K562 (cell line): Measurements from ENCODE around the gene CCNB1. TPM values are rescaled to one million over a fixed set of nuclear protein-coding genes. Genes with fewer than 3 reads are reported as not detected.

Experiments
- ARHGAP35 ChIP-seq: fragments of 450-650 bp; IDR thresholded peaks from 2 replicates; pipeline ENCODE4 v1.6.1; 2018; ENCODE audit not compliant: partially characterized antibody
- CBX1 ChIP-seq: sonication (generic); IDR thresholded peaks from 2 replicates; pipeline ENCODE4 v1.6.1; 2016; ENCODE audit warnings: antibody characterized with exemption, low read depth, mild to moderate bottlenecking
- CHCHD3 ChIP-seq: fragments of 250-450 bp; sonication (Bioruptor Pico); IDR thresholded peaks from 2 replicates; pipeline ENCODE4 v2.1.2; 2022; ENCODE audit warnings: mild to moderate bottlenecking
- CXXC5 ChIP-seq: fragments of 250-450 bp; sonication (Bioruptor Pico); IDR thresholded peaks from 2 replicates; pipeline ENCODE4 v1.8.0; 2022; ENCODE audit warnings: inconsistent platforms, mild to moderate bottlenecking, moderate library complexity
- FOXJ3 ChIP-seq: sonication (generic); formaldehyde crosslinking; IDR thresholded peaks from 2 replicates; pipeline ENCODE4 v1.4.0; 2020; ENCODE audit warnings: mild to moderate bottlenecking, missing genetic modification reagents
- FOXK1 ChIP-seq: sonication (generic); formaldehyde crosslinking; IDR thresholded peaks from 2 replicates; pipeline ENCODE4 v1.8.0; 2022; ENCODE audit warnings: missing genetic modification reagents, mild to moderate bottlenecking, borderline replicate concordance
- MIER1 ChIP-seq: fragments of 450-650 bp; IDR thresholded peaks from 2 replicates; pipeline ENCODE4 v1.6.1; 2016; ENCODE audit warnings: antibody characterized with exemption, mild to moderate bottlenecking, low read depth
- NFIX ChIP-seq: fragments of 250-450 bp; sonication (Bioruptor Pico); IDR thresholded peaks from 2 replicates; pipeline ENCODE4 v1.4.0; 2020; ENCODE audit warnings: low read depth, mild to moderate bottlenecking, moderate library complexity
- PTTG1 ChIP-seq: fragments of 450-650 bp; IDR thresholded peaks from 2 replicates; pipeline ENCODE4 v1.6.1; 2016; ENCODE audit warnings: low read depth, mild to moderate bottlenecking, missing genetic modification characterization, missing compliant biosample characterization
- SP2 ChIP-seq: IDR thresholded peaks from 2 replicates; pipeline ENCODE4 v1.6.1; 2011; ENCODE audit warnings: mild to moderate bottlenecking, low read depth, low read length, moderate library complexity; ENCODE audit not compliant: poor library complexity, severe bottlenecking; ENCODE audit errors: extremely low read depth
- TRIM24 ChIP-seq, 2 experiments: fragments of 450-650 bp; IDR thresholded peaks; 2 replicates each; pipeline ENCODE4 v1.6.1; 2016
- YY1 ChIP-seq, 3 experiments: IDR thresholded peaks; 2 replicates each; pipeline ENCODE4 v1.6.1; 2011; ENCODE audit warnings: low read length in 2 of 3, mild to moderate bottlenecking in 2 of 3, moderate library complexity in 2 of 3, borderline replicate concordance in 1 of 3, control low read depth in 1 of 3, low read depth in 1 of 3; ENCODE audit not compliant: insufficient read depth in 3 of 3, insufficient replicate concordance in 2 of 3, control insufficient read depth in 1 of 3, insufficient read length in 1 of 3; ENCODE audit errors: extremely low read depth in 1 of 3
- ZEB2 ChIP-seq: fragments of 450-650 bp; IDR thresholded peaks from 2 replicates; pipeline ENCODE4 v1.6.1; 2016
- ZNF133 ChIP-seq: fragments of 250-450 bp; sonication (Bioruptor Pico); IDR thresholded peaks from 2 replicates; pipeline ENCODE4 v1.4.0; 2020; ENCODE audit warnings: mild to moderate bottlenecking
- polyA plus RNA-seq, 8 experiments: library from polyadenylated mRNA; depleted of rRNA in 4 of 8; stranded (reverse) in 5 of 8; unstranded in 3 of 8; fragments of >200 nt; fragmentation: Nextera tagmentation in 2 of 8; fragmentation: Illumina TruSeq in 1 of 8; extraction: Ambion mirVana in 2 of 8; extraction: Trizol in 1 of 8; gene quantifications; 2 replicates each; pipeline versions ENCODE4 v1.2.1 to v1.2.3, GENCODE V29; 2011 to 2014; ENCODE audit warnings: inconsistent platforms in 1 of 8, missing spikeins in 1 of 8
- total RNA-seq, 7 experiments: library from RNA; depleted of rRNA in 6 of 7; stranded (reverse); fragments of >200 nt in 6 of 7; fragmentation: Illumina TruSeq in 2 of 7; extraction: Trizol in 2 of 7; gene quantifications; 2 replicates each; pipeline versions ENCODE4 v1.2.1 to v1.2.3, GENCODE V29; 2011 to 2021; ENCODE audit warnings: low replicate concordance in 1 of 7
- TF ChIP-seq, protein P1 (sequence below), 2 experiments: fragments of 150-350 bp in 1 of 2; IDR thresholded peaks; 2 replicates each; pipeline ENCODE4 v1.6.1; 2012 to 2016; ENCODE audit warnings: low read depth in 2 of 2, low read length in 2 of 2, mild to moderate bottlenecking in 1 of 2, moderate library complexity in 1 of 2
- TF ChIP-seq, protein P2 (sequence below): fragments of 200-800 bp; sonication (Bioruptor generic); IDR thresholded peaks from 2 replicates; pipeline ENCODE4 v1.6.1; 2016; ENCODE audit warnings: missing genetic modification characterization, missing compliant biosample characterization
- TF ChIP-seq, protein P3 (sequence below): fragments of 450-650 bp; formaldehyde crosslinking; IDR thresholded peaks from 2 replicates; pipeline ENCODE4 v1.4.0; 2020; ENCODE audit warnings: mild to moderate bottlenecking, moderate library complexity

The CCNB1 gene
- total and polyA plus RNA-seq, 9 of the 15 experiments (the other 6 are each of a cell fraction or from before 2014, with no cell fraction given): 165 to 679 (median 271) TPM

DNA sequence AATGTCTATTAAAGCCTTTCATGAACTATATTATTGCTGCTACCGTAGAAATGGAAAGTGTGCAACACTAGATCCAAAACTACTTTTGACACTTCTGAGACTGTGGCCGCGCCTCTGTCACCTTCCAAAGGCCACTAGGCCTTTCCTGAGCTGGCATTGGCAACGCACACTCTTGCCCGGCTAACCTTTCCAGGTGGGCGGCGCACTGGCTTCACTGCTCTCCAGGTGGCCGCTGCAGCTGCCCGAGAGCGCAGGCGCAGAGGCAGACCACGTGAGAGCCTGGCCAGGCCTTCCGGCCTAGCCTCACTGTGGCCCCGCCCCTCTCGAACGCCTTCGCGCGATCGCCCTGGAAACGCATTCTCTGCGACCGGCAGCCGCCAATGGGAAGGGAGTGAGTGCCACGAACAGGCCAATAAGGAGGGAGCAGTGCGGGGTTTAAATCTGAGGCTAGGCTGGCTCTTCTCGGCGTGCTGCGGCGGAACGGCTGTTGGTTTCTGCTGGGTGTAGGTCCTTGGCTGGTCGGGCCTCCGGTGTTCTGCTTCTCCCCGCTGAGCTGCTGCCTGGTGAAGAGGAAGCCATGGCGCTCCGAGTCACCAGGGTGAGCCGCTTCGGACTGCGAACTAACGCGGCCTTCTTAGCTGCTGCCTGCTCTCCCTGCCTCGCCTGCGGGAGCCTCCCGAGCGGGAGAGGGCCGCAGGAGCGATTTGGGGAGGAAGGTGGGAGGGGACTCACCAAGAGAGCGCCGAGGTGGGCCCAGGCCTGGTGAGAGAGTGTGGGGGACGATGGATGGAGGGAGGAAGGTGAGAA lies at the start of gene CCNB1 (continued):
- TF ChIP-seq ZEB2 (peak; percentile 85), YY1 (IDR thresholded peaks at IDR 0.05; ENCODE audit: borderline replicate concordance in 1 of 3, control insufficient read depth in 1 of 3, extremely low read depth in 1 of 3, insufficient read depth in 3 of 3, insufficient read length in 1 of 3, insufficient replicate concordance in 2 of 3, low read depth in 1 of 3, low read length in 2 of 3) (peak in 2 of 3 experiments; percentile 24 to 65), PTTG1 (tag) (no peak), TRIM24 (IDR thresholded peaks at IDR 0.05) (no peak), CXXC5 (CRISPR knock-in tag) (peak; percentile 94), NFIX (CRISPR knock-in tag) (no peak), FOXJ3 (CRISPR knock-in tag) (no peak), CHCHD3 (CRISPR knock-in tag) (no peak), ARHGAP35 (no peak), SP2 (peak; percentile 23), MIER1 (no peak), FOXK1 (CRISPR knock-in tag) (peak; percentile 16; the same call in 1 of the 2 replicates), CBX1 (no peak), ZNF133 (CRISPR knock-in tag) (no peak)
- TF ChIP-seq, protein P1, sequence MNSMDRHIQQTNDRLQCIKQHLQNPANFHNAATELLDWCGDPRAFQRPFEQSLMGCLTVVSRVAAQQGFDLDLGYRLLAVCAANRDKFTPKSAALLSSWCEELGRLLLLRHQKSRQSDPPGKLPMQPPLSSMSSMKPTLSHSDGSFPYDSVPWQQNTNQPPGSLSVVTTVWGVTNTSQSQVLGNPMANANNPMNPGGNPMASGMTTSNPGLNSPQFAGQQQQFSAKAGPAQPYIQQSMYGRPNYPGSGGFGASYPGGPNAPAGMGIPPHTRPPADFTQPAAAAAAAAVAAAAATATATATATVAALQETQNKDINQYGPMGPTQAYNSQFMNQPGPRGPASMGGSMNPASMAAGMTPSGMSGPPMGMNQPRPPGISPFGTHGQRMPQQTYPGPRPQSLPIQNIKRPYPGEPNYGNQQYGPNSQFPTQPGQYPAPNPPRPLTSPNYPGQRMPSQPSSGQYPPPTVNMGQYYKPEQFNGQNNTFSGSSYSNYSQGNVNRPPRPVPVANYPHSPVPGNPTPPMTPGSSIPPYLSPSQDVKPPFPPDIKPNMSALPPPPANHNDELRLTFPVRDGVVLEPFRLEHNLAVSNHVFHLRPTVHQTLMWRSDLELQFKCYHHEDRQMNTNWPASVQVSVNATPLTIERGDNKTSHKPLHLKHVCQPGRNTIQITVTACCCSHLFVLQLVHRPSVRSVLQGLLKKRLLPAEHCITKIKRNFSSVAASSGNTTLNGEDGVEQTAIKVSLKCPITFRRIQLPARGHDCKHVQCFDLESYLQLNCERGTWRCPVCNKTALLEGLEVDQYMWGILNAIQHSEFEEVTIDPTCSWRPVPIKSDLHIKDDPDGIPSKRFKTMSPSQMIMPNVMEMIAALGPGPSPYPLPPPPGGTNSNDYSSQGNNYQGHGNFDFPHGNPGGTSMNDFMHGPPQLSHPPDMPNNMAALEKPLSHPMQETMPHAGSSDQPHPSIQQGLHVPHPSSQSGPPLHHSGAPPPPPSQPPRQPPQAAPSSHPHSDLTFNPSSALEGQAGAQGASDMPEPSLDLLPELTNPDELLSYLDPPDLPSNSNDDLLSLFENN (IDR thresholded peaks at IDR 0.05; ENCODE audit: low read depth in 2 of 2, low read length in 2 of 2): no peak
- TF ChIP-seq, protein P2, sequence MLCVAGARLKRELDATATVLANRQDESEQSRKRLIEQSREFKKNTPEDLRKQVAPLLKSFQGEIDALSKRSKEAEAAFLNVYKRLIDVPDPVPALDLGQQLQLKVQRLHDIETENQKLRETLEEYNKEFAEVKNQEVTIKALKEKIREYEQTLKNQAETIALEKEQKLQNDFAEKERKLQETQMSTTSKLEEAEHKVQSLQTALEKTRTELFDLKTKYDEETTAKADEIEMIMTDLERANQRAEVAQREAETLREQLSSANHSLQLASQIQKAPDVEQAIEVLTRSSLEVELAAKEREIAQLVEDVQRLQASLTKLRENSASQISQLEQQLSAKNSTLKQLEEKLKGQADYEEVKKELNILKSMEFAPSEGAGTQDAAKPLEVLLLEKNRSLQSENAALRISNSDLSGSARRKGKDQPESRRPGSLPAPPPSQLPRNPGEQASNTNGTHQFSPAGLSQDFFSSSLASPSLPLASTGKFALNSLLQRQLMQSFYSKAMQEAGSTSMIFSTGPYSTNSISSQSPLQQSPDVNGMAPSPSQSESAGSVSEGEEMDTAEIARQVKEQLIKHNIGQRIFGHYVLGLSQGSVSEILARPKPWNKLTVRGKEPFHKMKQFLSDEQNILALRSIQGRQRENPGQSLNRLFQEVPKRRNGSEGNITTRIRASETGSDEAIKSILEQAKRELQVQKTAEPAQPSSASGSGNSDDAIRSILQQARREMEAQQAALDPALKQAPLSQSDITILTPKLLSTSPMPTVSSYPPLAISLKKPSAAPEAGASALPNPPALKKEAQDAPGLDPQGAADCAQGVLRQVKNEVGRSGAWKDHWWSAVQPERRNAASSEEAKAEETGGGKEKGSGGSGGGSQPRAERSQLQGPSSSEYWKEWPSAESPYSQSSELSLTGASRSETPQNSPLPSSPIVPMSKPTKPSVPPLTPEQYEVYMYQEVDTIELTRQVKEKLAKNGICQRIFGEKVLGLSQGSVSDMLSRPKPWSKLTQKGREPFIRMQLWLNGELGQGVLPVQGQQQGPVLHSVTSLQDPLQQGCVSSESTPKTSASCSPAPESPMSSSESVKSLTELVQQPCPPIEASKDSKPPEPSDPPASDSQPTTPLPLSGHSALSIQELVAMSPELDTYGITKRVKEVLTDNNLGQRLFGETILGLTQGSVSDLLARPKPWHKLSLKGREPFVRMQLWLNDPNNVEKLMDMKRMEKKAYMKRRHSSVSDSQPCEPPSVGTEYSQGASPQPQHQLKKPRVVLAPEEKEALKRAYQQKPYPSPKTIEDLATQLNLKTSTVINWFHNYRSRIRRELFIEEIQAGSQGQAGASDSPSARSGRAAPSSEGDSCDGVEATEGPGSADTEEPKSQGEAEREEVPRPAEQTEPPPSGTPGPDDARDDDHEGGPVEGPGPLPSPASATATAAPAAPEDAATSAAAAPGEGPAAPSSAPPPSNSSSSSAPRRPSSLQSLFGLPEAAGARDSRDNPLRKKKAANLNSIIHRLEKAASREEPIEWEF (CRISPR knock-in tag): no peak
- TF ChIP-seq, protein P3, sequence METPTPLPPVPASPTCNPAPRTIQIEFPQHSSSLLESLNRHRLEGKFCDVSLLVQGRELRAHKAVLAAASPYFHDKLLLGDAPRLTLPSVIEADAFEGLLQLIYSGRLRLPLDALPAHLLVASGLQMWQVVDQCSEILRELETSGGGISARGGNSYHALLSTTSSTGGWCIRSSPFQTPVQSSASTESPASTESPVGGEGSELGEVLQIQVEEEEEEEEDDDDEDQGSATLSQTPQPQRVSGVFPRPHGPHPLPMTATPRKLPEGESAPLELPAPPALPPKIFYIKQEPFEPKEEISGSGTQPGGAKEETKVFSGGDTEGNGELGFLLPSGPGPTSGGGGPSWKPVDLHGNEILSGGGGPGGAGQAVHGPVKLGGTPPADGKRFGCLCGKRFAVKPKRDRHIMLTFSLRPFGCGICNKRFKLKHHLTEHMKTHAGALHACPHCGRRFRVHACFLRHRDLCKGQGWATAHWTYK (CRISPR knock-in tag): no peak
